ENCODE measurements around the gene LRP5. TPM values are rescaled to one million over a fixed set of nuclear protein-coding genes. Genes with fewer than 3 reads are reported as not detected.

LRP5 gene
- total RNA-seq, 1 donor from 2014 or later, result 54.7 TPM

DNA sequence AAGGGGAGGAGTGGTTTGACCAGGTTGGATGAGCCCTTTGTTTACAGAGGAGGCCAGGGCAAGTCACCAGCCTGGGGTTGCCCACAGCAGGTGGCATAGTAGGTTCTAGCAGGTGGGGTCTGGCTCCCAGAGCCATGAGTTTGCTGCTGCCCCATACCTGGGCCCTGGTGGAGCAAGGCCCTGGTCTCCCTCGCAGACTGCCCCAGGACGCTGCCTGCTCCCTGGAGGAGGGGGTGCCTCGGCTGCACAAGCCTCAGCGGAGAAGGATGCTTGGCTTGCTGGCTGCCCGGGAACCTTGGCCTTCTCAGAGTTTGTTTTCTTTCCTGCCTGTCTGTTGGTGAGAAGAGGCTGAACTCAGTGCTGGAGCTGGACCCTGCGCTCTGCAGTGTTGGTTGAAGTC lies 54.9 kb downstream of the LRP5 start:
- Histone ChIP-seq H3K27ac (replicated peaks) (no peak overlapping the region), H3K36me3 (peaks cover 42% of the 10 kb centered on the region), H3K4me1 (peaks cover 33% of the 10 kb centered on the region), H3K4me3 (no peak overlapping the region), H3K27me3 (ENCODE audit: low read depth) (no peaks in the 10 kb centered on the region), H3K9me3 (replicated peaks) (no peaks in the 10 kb centered on the region)
- no peak for DNase-seq
- TF ChIP-seq, protein P1, sequence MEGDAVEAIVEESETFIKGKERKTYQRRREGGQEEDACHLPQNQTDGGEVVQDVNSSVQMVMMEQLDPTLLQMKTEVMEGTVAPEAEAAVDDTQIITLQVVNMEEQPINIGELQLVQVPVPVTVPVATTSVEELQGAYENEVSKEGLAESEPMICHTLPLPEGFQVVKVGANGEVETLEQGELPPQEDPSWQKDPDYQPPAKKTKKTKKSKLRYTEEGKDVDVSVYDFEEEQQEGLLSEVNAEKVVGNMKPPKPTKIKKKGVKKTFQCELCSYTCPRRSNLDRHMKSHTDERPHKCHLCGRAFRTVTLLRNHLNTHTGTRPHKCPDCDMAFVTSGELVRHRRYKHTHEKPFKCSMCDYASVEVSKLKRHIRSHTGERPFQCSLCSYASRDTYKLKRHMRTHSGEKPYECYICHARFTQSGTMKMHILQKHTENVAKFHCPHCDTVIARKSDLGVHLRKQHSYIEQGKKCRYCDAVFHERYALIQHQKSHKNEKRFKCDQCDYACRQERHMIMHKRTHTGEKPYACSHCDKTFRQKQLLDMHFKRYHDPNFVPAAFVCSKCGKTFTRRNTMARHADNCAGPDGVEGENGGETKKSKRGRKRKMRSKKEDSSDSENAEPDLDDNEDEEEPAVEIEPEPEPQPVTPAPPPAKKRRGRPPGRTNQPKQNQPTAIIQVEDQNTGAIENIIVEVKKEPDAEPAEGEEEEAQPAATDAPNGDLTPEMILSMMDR (IDR thresholded peaks at IDR 0.05; ENCODE audit: borderline replicate concordance), result no peak
- intact Hi-C loops (cut with micrococcal nuclease), result no loop called here

DNA sequence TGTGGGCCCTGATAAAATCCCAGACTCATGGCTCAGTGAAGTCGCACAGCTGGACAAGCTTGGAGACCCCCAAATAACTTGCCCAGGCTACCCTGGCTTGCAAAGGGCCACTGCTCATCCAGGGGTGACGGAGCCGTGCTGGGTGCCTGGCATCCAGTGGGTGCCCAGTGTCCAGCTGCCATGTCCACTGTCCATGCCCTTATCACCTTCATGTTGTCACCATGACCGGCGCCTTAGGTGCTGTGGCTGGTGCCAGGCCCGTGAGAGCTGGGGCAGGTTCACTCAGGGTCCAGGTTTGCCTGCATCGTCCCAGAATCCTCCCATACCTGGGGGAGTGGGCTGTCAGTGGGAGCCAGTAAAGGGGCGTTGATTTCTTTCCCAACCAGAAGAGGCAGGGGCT lies 57.4 kb downstream of the LRP5 start:
- intact Hi-C loops (cut with micrococcal nuclease), result no loop called here
- Histone ChIP-seq H3K4me1 (peaks cover 58% of the 10 kb centered on the region), H3K27me3 (ENCODE audit: low read depth) (no peaks in the 10 kb centered on the region), H3K27ac (replicated peaks) (peak overlapping the region; percentile 95), H3K9me3 (replicated peaks) (no peaks in the 10 kb centered on the region), H3K4me3 (no peak overlapping the region), H3K36me3 (peaks cover 33% of the 10 kb centered on the region)
- TF ChIP-seq, protein P1 (IDR thresholded peaks at IDR 0.05; ENCODE audit: borderline replicate concordance), result no peak
- DNase-seq, result no peak

DNA sequence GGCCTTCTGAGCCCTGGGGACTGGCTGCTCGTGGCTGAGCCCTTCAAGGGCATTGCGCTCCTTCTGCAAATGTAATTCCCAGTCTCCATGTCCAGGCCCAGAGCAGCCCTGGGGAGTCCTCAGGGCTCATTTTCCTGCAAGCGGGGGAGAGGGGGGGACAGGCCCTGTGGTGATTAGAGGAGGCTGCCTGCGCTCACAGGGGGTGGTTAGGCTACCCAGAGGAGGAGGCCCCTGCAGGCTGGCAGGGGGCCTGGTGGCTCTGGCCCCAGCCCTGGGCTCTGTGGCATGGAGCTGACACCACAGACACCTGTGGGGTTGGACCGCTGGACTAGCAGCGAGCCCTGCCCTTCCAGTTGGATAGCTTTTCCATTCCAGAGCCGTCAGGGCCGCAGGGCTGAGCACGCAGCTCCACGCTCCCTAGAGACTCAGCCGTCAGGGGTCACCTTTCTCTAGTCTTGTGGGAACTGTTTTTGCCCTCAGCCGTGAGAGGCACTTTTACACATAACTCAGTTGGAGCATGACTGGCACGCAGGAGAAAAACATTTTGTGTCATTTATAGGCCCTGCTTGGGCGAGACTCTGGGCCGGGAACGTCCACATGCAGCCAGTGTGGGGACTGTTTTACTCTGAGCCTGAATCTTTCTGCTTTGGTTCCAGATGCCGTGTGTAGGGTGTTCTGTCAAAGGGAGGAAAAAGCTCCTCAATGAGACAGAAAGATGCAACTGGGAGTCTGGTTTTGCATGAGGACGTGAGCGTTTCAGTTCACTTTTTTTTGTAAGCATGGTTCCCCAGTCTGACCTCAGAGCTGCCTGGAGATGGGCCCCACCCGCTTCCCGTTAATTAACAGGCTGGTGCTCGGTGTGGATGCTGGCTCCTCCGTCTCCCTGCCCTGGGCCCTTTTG lies 58.1 kb downstream of the LRP5 start:
- peaks cover 37% of the 10 kb centered on the region for H3K36me3 ChIP-seq
- peaks cover 65% of the 10 kb centered on the region for H3K4me1 ChIP-seq
- H3K27ac ChIP-seq (replicated peaks), result peak overlapping the region; percentile 95
- intact Hi-C loops (cut with micrococcal nuclease), result no loop called here
- no peaks in the 10 kb centered on the region for H3K27me3 ChIP-seq (ENCODE audit: low read depth)
- H3K4me3 ChIP-seq, result no peak overlapping the region
- peak; percentile 43 for DNase-seq
- TF ChIP-seq, protein P1 (IDR thresholded peaks at IDR 0.05; ENCODE audit: borderline replicate concordance), result no peak
- H3K9me3 ChIP-seq (replicated peaks), result no peaks in the 10 kb centered on the region

- Histone ChIP-seq H3K4me1 (peaks cover 74% of the 10 kb centered on the region), H3K27me3 (ENCODE audit: low read depth) (no peaks in the 10 kb centered on the region), H3K4me3 (no peak overlapping the region), H3K9me3 (replicated peaks) (no peaks in the 10 kb centered on the region), H3K36me3 (peaks cover 28% of the 10 kb centered on the region), H3K27ac (replicated peaks) (peak overlapping the region; percentile 95)
- TF ChIP-seq, protein P1 (IDR thresholded peaks at IDR 0.05; ENCODE audit: borderline replicate concordance), result no peak
- DNase-seq, result peak; percentile 66
- intact Hi-C loops (cut with micrococcal nuclease), result no loop called here
Measured at GRCh38 chr11:68371171-68372041, 59.0 kb downstream of the LRP5 start.

GRCh38 chr11:68372114-68372513 lies 59.7 kb downstream of the LRP5 start:
- Histone ChIP-seq H3K27ac (replicated peaks) (peak overlapping the region; percentile 95), H3K4me1 (peaks cover 81% of the 10 kb centered on the region), H3K4me3 (no peak overlapping the region), H3K27me3 (ENCODE audit: low read depth) (no peaks in the 10 kb centered on the region), H3K36me3 (peaks cover 21% of the 10 kb centered on the region), H3K9me3 (replicated peaks) (no peaks in the 10 kb centered on the region)
- intact Hi-C loops (cut with micrococcal nuclease), result no loop called here
- no peak for DNase-seq
- TF ChIP-seq, protein P1 (IDR thresholded peaks at IDR 0.05; ENCODE audit: borderline replicate concordance), result no peak

All from left ventricle myocardium inferior (tissue), 1 donor.